GM19351 (cell line): ENCODE data around the gene NPB.

Experiments used
- ATAC-seq: cut with Tn5 transposase; IDR thresholded peaks from one replicate; pipeline ENCODE4 v1.9.1; 2021; ENCODE audit warnings: mild to moderate bottlenecking, moderate library complexity; ENCODE audit not compliant: unreplicated experiment

The NPB gene

GRCh38 chr17:81923302-81924260, 21.5 kb downstream of the NPB start:
- ATAC-seq: no peak

DNA sequence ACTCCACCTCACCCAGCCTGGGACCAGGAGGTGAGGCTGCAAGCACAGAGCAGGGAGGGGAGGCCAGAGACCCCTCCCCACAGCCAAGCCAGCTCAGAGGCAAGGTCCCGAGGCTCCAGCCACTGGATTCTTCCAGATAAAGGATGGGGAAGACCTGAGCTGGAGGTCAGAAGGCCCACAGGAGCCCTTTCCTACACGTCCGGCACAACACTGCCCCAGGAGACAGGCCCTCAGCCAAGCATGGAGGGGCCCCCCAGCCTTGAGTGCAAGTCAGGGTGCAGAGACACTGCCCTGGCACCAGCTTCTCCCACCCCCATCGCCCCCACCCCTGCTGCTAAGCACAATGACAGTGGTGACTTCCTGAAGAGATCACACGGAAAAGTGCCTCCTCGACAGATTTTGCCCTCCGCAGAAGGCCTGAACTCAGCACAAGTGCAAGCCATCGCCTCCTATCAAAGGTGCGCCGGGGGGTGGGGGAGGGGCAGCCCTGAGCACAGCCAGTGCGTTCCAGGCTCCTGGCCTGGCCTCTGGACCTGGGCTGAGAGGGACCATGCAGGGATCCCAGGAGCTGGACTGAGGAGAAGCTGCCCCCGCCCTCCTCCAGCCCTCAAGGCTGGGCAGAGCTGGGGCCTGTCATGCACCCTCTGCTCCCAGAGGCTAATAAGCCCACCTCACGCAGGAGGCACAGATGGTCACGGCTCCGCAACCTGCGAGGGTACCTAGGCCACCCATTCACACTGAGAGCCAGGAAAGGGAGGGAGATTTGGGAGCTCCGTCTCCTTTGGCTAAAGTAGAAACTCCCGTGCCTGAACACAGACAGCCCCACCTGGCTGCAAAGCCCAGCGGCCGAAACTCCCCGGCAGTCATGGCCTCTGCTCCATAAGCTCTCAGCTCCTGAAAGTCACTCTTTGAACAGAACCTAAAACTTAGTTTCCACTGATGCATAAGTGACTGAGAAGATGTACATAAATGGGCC, 22.8 kb downstream of the NPB start:
- no peak for ATAC-seq

DNA sequence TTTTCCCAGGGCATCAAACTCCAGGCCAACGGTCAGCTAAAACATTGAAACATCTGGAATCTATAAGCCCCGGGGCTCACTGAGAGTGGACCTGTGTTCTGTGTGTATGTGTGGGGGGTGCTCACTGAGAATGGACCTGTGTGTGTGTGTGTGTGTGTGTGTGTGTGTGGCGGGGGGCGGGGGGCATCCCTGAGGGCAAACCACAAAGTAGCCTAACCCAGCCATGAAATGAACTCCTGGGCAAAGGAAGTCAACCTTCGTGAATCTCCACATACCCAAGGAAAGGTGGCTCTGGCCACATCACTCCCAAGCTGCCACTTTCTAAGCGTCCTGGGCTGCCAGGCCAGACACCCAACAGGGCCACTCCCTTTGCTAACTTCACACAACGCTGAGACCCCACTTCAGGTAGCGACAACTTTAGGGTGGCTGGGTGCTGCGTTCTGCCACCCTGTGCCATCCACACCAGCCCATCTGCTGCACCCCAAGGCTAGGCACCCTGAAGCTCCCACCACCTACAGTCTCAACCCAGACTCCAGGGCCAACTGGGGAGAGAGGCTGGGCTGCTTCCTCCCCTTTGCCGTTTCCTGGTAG, 23.9 kb downstream of the NPB start:
- ATAC-seq: no peak

GRCh38 chr17:81926451-81927151, 24.6 kb downstream of the NPB start:
- ATAC-seq: peak; percentile 20

- peak; percentile 19 for ATAC-seq
Observed at GRCh38 chr17:81927152-81927652, 25.2 kb downstream of the NPB start.

DNA sequence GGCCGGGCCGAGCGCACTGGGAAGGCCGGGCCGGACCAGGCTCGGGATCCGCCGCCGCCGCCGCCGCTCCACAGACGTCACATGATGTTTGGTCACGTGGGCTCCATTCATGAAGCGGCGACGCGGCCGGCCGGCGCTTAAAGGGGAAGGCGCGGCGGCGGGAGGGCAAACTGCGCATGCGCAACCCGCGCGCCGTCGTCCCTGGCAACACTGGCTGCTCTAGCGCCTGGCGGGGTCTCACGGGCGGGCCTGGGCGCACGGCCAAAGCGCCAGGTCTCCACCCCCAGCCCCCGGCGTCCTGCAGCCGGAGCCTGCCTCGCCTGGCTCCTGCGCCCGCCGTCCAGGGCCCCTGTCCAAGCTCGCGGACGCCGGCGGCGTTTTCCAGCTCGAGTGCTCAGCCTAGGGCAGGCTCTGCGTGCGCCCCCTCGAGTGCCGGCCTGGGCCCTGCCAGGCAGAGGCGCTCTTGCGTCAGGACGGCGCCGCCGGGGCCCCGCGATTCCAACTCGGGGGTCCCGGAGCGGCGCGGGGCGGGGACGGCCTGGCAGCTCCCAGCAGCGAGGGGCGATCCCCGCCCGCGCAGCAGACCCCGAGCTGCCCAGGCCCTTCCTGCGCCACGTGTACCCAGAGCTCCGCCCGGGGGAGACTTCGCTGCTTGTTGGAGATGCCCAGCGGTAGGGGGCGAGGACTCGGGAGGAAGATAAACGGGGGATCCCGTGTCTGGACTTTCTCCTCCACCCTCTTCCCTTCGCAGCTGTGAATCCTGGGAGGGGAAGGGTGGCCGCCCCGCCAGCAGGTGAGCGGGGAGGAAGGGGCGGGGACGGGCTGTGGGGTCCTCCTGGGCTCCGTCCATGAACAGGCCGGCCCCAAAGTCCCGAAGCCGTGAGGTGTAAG, 25.9 kb downstream of the NPB start, which contains the start of gene MAFG:
TSS of gene MAFG (minus strand) at position 83 of the 891 bp plus-strand sequence. CDS start 4,550 bp downstream, outside the sequence.
- ATAC-seq: peak; percentile 59

DNA sequence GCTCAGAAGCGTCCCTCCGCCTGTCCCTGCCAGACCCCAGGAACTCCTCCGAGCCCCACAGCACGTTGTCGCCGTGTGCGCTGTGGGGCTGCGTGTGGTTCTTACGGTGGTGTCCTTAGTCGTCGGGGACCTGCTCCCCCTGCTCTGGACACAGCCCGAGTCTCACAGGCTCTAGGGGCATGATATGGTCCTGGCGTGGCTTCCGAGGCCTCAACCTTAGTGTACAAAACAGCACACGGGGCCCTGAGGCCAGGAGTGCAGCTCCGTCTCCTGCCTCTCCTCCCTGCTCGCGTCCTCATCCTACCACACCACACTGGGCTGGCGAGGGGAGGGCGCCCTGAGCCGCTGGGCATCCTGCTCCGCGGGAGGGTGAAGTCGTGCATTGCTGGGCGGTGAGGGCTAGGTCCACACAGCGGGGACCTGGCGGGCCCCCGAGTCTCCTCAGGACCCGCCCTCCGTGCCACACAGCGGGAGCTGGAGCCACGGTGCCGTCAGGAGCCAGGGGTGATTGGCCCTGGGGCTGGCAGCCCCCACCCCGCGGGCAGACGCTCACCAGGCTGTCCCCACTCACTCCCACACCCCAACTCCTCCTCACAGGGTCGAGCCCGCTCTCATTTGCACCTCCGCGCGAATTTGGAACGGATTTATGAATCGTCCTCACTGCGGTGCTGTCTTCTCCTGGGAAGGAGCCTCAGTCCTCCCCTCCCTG, 26.7 kb downstream of the NPB start:
- ATAC-seq: no peak

GRCh38 chr17:81929253-81930141, 27.5 kb downstream of the NPB start:
- ATAC-seq: no peak

DNA sequence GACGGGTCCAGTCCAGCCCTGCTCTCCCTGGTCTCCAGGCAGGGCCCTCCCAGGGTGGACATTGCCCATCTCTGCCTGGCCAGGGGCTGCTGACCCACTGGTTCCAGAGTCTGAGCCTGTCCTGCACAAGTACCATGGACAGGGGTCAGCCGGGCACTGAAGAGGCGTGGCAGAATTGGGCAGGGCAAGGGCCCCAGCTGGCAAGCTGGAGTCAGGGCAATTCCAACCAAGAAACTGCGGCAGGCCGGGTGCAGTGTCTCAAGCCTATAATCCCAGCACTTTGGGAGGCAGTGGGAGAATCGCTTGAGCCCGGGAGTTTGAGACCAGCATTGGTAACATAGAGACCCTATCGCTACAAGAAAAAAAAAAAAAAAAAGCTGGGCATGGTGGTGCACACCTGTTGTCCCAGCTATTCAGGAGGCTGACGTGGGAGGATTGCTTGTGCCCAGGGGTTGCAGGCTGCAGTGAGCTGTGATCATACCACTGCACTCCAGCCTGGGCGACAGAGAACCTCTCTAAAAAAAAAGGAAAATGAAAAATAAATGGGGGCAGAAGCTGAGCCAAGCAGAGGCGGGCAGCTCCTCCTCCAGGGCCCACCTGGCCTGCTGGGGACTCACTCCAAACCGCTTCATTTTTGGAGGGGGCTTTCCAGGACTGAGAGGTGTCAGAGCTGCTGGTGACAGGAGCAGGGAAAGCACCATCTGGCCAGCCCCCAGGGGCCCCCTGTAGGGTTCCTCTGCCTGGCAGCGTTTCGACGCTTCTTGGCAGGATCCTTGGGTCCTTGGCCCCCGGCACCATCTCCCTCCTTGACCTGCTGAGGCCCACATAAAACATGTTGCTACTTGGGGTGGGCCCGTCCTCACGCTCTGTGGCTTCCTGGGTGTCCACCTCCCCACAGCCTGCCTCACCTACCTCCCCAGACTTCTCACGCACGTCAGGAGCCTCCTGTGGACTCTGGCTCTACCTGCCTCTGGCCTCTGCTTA, 28.4 kb downstream of the NPB start:
- ATAC-seq: no peak

DNA sequence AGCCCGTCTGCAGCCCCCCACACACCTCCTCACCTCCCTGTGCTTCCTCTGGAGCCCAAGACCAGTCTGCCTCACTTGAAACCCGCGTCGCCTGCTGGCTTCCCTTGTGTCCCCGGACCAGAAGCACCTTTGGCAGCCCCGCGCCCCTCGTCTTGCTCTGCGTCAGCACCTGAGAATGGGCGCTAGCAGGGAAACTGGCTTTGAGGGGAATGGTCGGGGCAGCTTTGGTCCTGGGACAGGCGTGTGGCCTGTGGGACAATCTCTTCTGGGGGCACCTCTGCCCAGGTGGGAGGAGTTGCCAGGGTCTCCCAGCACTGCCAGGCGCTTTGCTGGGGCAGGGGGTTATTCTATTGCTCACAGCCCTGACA, 29.1 kb downstream of the NPB start:
- ATAC-seq: no peak

GRCh38 chr17:81931557-81932332, 29.7 kb downstream of the NPB start:
- ATAC-seq: no peak

GRCh38 chr17:81932333-81932983, 30.4 kb downstream of the NPB start:
- no peak for ATAC-seq

DNA sequence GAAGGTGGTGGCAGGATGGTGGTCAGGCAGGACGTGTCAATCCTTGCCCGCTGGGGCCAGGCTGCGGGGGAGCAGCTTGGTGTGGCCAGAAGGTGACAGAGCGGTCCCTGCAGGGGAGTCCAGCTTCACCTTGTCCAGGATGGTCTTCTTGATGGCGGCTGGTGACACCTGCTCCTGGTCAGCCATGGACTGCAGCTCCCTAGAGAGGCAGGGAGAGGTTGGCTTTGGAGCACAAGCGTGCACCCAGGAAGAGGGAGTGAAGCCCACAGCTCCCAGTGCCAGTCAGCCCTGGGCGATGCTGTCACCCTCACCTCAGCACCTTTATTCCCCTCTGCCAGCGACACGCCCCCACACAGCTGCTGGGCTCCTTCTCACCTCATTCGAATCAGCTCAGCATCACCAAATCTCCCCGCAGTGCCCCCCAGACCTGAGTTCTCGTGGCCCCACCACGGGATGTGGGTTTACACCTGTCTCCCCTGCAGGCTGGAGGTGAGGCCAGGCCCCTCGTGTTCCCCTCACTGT, 31.2 kb downstream of the NPB start:
- ATAC-seq: no peak

GRCh38 chr17:81934098-81934757, 32.2 kb downstream of the NPB start:
- no peak for ATAC-seq
